Measurements from ENCODE around the gene DTL.

Gene DTL

GRCh38 chr1:212153635-212154034 is 118.1 kb downstream of the DTL start:
- Histone ChIP-seq H3K4me3 (ENCODE audit: low read depth, low read length) (no peak overlapping the region), H3K27ac (no peak overlapping the region), H3K27me3 (replicated peaks) (no peaks in the 10 kb centered on the region), H3K36me3 (replicated peaks) (no peaks in the 10 kb centered on the region)
- no peak for TF ChIP-seq CTCF (IDR thresholded peaks at IDR 0.05; ENCODE audit: low read depth, low read length, missing control alignments)
- in situ Hi-C loops (cut with HindIII; ENCODE audit: low pct_ligation_motif_present, low sequenced_read_pairs), result no loop called here
- DNase-seq, result no peak
